Stimulated activated CD8-positive, alpha-beta memory T cell treated with anti-CD3 and anti-CD28 coated beads, Interleukin-15, amount 100 ng/mL, for 1 hour (primary cell): ENCODE results near the gene ASB2.

Source experiments
- DNase-seq: peaks from one replicate; pipeline ENCODE4 v3.0.0-alpha.2; 2020; ENCODE audit warnings: low read depth

The ASB2 gene

GRCh38 chr14:93976477-93977057, at the start of gene ASB2:
ASB2 (minus strand) TSS chr14:93976570; CDS start chr14:93964539, 12,031 bp downstream.
- no peak for DNase-seq

GRCh38 chr14:94025720-94026119, 49.4 kb upstream of the ASB2 start:
- no peak for DNase-seq

GRCh38 chr14:94024549-94024948, 48.2 kb upstream of the ASB2 start:
- DNase-seq: no peak

GRCh38 chr14:94022532-94023411, 46.4 kb upstream of the ASB2 start:
- no peak for DNase-seq

- no peak for DNase-seq
Measured at GRCh38 chr14:94021416-94022157, 45.2 kb upstream of the ASB2 start.

- no peak for DNase-seq
Measured at GRCh38 chr14:94021001-94021400, 44.6 kb upstream of the ASB2 start.

- no peak for DNase-seq
Measured at GRCh38 chr14:94020267-94020666, 43.9 kb upstream of the ASB2 start.

GRCh38 chr14:94019329-94019728, 43.0 kb upstream of the ASB2 start:
- DNase-seq: no peak

- no peak for DNase-seq
Measured at GRCh38 chr14:94018308-94018707, 41.9 kb upstream of the ASB2 start.

- no peak for DNase-seq
Measured at GRCh38 chr14:94016446-94016976, 40.1 kb upstream of the ASB2 start.

- DNase-seq: no peak
Measured at GRCh38 chr14:94015223-94015622, 38.9 kb upstream of the ASB2 start.

GRCh38 chr14:94014382-94014781, 38.0 kb upstream of the ASB2 start:
- DNase-seq: no peak

GRCh38 chr14:94011795-94012194, 35.4 kb upstream of the ASB2 start:
- DNase-seq: no peak

GRCh38 chr14:94010625-94011024, 34.3 kb upstream of the ASB2 start:
- DNase-seq: no peak

- no peak for DNase-seq
Measured at GRCh38 chr14:94009767-94010166, 33.4 kb upstream of the ASB2 start.

- DNase-seq: no peak
Measured at GRCh38 chr14:94008234-94008633, 31.9 kb upstream of the ASB2 start.

GRCh38 chr14:94005324-94006073, 29.1 kb upstream of the ASB2 start:
- DNase-seq: no peak

GRCh38 chr14:94004015-94004414, 27.6 kb upstream of the ASB2 start:
- no peak for DNase-seq

GRCh38 chr14:94003397-94003796, 27.0 kb upstream of the ASB2 start:
- no peak for DNase-seq

GRCh38 chr14:94001501-94002396, 25.4 kb upstream of the ASB2 start:
- peak; percentile 34 for DNase-seq

- no peak for DNase-seq
Measured at GRCh38 chr14:94001016-94001415, 24.6 kb upstream of the ASB2 start.
